K562 (cell line): ENCODE data around the gene SHISA5. TPM values are rescaled to one million over a fixed set of nuclear protein-coding genes. Genes with fewer than 3 reads are reported as not detected.

ENCODE experiments used
- ARNT ChIP-seq, 2 experiments: fragments of 450-650 bp; IDR thresholded peaks; 2 replicates each; pipeline ENCODE4 v1.6.1; 2016; ENCODE audit warnings: mild to moderate bottlenecking in 1 of 2
- KDM4B ChIP-seq, 2 experiments: fragments of 450-650 bp in 1 of 2; sonication (generic) in 1 of 2; IDR thresholded peaks; 2 replicates each; pipeline ENCODE4 v1.6.1; 2016 to 2017; ENCODE audit warnings: borderline replicate concordance in 2 of 2, antibody characterized with exemption in 1 of 2, low read depth in 1 of 2, mild to moderate bottlenecking in 1 of 2
- MYNN ChIP-seq, 2 experiments: sonication (generic); formaldehyde crosslinking in 1 of 2; IDR thresholded peaks; 2 replicates each; pipeline versions ENCODE4 v1.5.0 to v1.6.1; 2016 to 2020; ENCODE audit warnings: antibody characterized with exemption in 1 of 2, missing genetic modification reagents in 1 of 2
- NR3C1 ChIP-seq: sonication (generic); formaldehyde crosslinking; IDR thresholded peaks from 2 replicates; pipeline ENCODE4 v1.8.1; 2022; ENCODE audit warnings: missing genetic modification reagents
- SRSF3 ChIP-seq: fragments of 200-400 bp; formaldehyde crosslinking; IDR thresholded peaks from 2 replicates; pipeline ENCODE4 v1.6.1; 2016; ENCODE audit warnings: mild to moderate bottlenecking, low read length, moderate library complexity; ENCODE audit not compliant: insufficient read depth
- polyA plus RNA-seq, 8 experiments: library from polyadenylated mRNA; depleted of rRNA in 4 of 8; stranded (reverse) in 5 of 8; unstranded in 3 of 8; fragments of >200 nt; fragmentation: Nextera tagmentation in 2 of 8; fragmentation: Illumina TruSeq in 1 of 8; extraction: Ambion mirVana in 2 of 8; extraction: Trizol in 1 of 8; gene quantifications; 2 replicates each; pipeline versions ENCODE4 v1.2.1 to v1.2.3, GENCODE V29; 2011 to 2014; ENCODE audit warnings: inconsistent platforms in 1 of 8, missing spikeins in 1 of 8
- total RNA-seq, 7 experiments: library from RNA; depleted of rRNA in 6 of 7; stranded (reverse); fragments of >200 nt in 6 of 7; fragmentation: Illumina TruSeq in 2 of 7; extraction: Trizol in 2 of 7; gene quantifications; 2 replicates each; pipeline versions ENCODE4 v1.2.1 to v1.2.3, GENCODE V29; 2011 to 2021; ENCODE audit warnings: low replicate concordance in 1 of 7
- TF ChIP-seq, protein P1 (sequence below): fragments of 450-650 bp; IDR thresholded peaks from 2 replicates; pipeline ENCODE4 v1.6.1; 2017; ENCODE audit warnings: antibody characterized with exemption, mild to moderate bottlenecking

SHISA5 gene
- total and polyA plus RNA-seq, 9 of the 15 experiments (the other 6 are each of a cell fraction or from before 2014, with no cell fraction given) = 8.4 to 85.8 (median 56.1) TPM

DNA sequence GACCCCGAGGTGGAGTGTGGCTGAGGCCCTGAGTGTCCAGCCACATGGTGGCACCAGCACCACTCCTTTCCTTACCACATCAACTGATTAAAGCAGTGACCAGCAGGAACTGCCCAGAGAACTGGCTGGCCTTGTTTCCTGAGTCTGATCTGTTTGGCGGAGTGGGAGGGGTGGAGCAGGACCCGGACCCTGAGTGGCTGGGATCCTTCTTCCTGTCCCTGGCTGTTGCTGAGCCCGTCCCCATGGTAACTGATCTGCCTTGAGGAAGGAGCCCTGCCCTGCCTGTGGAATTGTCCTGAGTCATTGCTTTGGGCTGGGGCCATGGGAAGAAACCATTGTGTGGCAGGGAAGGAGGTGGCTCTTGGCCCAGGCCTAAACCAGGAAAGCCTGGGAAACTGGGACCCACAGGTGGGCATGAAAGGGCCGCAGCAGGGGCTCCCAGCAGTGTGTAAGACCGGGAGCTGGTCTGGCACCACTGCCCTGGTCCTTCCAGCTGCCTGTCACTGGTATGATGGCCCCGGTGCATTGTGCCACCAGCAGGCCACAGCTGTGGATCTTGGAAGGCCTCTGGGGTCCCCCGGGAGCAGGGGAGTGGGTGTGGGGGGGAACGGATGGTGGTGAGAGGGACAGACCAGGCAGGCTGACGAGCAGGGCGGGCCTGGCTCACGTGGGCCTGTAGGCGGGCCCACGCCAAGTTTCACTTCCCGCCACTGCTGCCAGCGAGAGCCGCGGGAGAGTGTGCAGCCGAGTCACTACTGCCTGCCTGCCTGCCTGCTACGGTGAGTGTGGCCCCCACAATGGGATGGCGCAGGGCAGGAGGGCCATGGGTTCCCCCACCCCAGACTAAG, 38.2 kb downstream of the SHISA5 start (continued):
- TF ChIP-seq, protein P1, sequence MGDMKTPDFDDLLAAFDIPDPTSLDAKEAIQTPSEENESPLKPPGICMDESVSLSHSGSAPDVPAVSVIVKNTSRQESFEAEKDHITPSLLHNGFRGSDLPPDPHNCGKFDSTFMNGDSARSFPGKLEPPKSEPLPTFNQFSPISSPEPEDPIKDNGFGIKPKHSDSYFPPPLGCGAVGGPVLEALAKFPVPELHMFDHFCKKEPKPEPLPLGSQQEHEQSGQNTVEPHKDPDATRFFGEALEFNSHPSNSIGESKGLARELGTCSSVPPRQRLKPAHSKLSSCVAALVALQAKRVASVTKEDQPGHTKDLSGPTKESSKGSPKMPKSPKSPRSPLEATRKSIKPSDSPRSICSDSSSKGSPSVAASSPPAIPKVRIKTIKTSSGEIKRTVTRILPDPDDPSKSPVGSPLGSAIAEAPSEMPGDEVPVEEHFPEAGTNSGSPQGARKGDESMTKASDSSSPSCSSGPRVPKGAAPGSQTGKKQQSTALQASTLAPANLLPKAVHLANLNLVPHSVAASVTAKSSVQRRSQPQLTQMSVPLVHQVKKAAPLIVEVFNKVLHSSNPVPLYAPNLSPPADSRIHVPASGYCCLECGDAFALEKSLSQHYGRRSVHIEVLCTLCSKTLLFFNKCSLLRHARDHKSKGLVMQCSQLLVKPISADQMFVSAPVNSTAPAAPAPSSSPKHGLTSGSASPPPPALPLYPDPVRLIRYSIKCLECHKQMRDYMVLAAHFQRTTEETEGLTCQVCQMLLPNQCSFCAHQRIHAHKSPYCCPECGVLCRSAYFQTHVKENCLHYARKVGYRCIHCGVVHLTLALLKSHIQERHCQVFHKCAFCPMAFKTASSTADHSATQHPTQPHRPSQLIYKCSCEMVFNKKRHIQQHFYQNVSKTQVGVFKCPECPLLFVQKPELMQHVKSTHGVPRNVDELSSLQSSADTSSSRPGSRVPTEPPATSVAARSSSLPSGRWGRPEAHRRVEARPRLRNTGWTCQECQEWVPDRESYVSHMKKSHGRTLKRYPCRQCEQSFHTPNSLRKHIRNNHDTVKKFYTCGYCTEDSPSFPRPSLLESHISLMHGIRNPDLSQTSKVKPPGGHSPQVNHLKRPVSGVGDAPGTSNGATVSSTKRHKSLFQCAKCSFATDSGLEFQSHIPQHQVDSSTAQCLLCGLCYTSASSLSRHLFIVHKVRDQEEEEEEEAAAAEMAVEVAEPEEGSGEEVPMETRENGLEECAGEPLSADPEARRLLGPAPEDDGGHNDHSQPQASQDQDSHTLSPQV = peak; percentile 62
- TF ChIP-seq KDM4B (IDR thresholded peaks at IDR 0.05; ENCODE audit: borderline replicate concordance in 2 of 2, low read depth in 1 of 2) (no peak), NR3C1 (CRISPR knock-in tag) (no peak), SRSF3 (no peak), ARNT (IDR thresholded peaks at IDR 0.05) (no peak), MYNN (IDR thresholded peaks at IDR 0.05) (no peak), MYNN (CRISPR knock-in tag; IDR thresholded peaks at IDR 0.05) (no peak)
